ENCODE results near the gene ZNF496. TPM values are rescaled to one million over a fixed set of nuclear protein-coding genes. Genes with fewer than 3 reads are reported as not detected.
"Not testable (repeated sequence)": the region's sequence is repeated elsewhere in the genome, so short reads cannot be mapped to it uniquely, and the experiment has no call there.

ZNF496 gene
- total RNA-seq, result 27.0 TPM
- 6.3 TPM for polyA plus RNA-seq (ENCODE audit: insufficient read depth, low read depth, low replicate concordance)
- long read RNA-seq, donor 1, full-length matches to known transcripts, result 3 of 28 reads
- long read RNA-seq, donor 1, partial matches to known transcripts, result 25 of 28 reads
- long read RNA-seq, donor 1, other reads (novel, unspliced or antisense), result 0 of 28 reads
- long read RNA-seq, donor 2, full-length matches to known transcripts, result 7 of 7 reads
- long read RNA-seq, donor 2, partial matches to known transcripts, result 0 of 7 reads
- long read RNA-seq, donor 2, other reads (novel, unspliced or antisense), result 0 of 7 reads
- long read RNA-seq, donor 3, partial matches to known transcripts, result 0 of 1 reads
- long read RNA-seq, donor 3, other reads (novel, unspliced or antisense), result 0 of 1 reads
- long read RNA-seq, donor 4, full-length matches to known transcripts, result 1 of 1 reads
- long read RNA-seq, donor 4, partial matches to known transcripts, result 0 of 1 reads
- long read RNA-seq, donor 4, other reads (novel, unspliced or antisense), result 0 of 1 reads
- long read RNA-seq, donor 5, result 0 reads
- long read RNA-seq, donor 6, partial matches to known transcripts, result 0 of 1 reads
- long read RNA-seq, donor 6, other reads (novel, unspliced or antisense), result 0 of 1 reads
- long read RNA-seq, donor 7, full-length matches to known transcripts, result 1 of 5 reads
- long read RNA-seq, donor 7, partial matches to known transcripts, result 0 of 5 reads
- long read RNA-seq, donor 7, other reads (novel, unspliced or antisense), result 4 of 5 reads
- long read RNA-seq, donor 8, full-length matches to known transcripts, result 1 of 1 reads
- long read RNA-seq, donor 8, partial matches to known transcripts, result 0 of 1 reads
- long read RNA-seq, donor 8, other reads (novel, unspliced or antisense), result 0 of 1 reads
- long read RNA-seq, donor 9, full-length matches to known transcripts, result 3 of 3 reads
- long read RNA-seq, donor 9, partial matches to known transcripts, result 0 of 3 reads
- long read RNA-seq, donor 9, other reads (novel, unspliced or antisense), result 0 of 3 reads
- long read RNA-seq, donor 10, full-length matches to known transcripts, result 3 of 19 reads
- long read RNA-seq, donor 10, partial matches to known transcripts, result 16 of 19 reads
- long read RNA-seq, donor 10, other reads (novel, unspliced or antisense), result 0 of 19 reads

- intact Hi-C loops (cut with DNase I), result no loop called here
- H3K9ac ChIP-seq (ENCODE audit: low read length in 3 of 3), result peak within 1 kb of the TSS; percentile 40 to 73 (median 56)
- H3K27me3 ChIP-seq (ENCODE audit: control insufficient read depth, insufficient read depth, low read length), result no peaks in the 10 kb centered on the region
- no peak for TF ChIP-seq CTCF (IDR thresholded peaks at IDR 0.05; ENCODE audit: borderline replicate concordance, extremely low read depth, insufficient read depth)
- H3K36me3 ChIP-seq (ENCODE audit: control insufficient read depth in 2 of 3, insufficient read depth in 3 of 3, low read length in 3 of 3), result peaks cover 0 to 16% (median 12%) of the 10 kb centered on the region in 3 donors
- H3K4me3 ChIP-seq (ENCODE audit: low read length in 3 of 3), result peak within 1 kb of the TSS; percentile 55 to 69 (median 65)
- H3K4me1 ChIP-seq (ENCODE audit: control insufficient read depth in 2 of 3, insufficient read depth in 2 of 3, low read depth in 1 of 3, low read length in 3 of 3), result peaks cover 0 to 9% (median 9%) of the 10 kb centered on the region in 3 donors
- H3K9me3 ChIP-seq (ENCODE audit: control insufficient read depth in 2 of 3, insufficient read depth in 1 of 3, low read length in 3 of 3), result no peaks in the 10 kb centered on the region
- peak; percentile 93 to 96 (median 94) for DNase-seq
- FAIRE-seq, result no peak
- peak within 1 kb of the TSS; percentile 83 to 85 for H3K27ac ChIP-seq (ENCODE audit: low read depth in 2 of 2, low read length in 2 of 2)
Observed at GRCh38 chr1:247331525-247332214, at the start of gene ZNF496. Gene ZNF496, minus strand, starts transcription at chr1:247331867. Its CDS starts 2,289 bp downstream, at chr1:247329578.

GRCh38 chr1:247378334-247379073 is 46.8 kb upstream of the ZNF496 start:
- FAIRE-seq, result no peak
- H3K4me3 ChIP-seq (ENCODE audit: low read length in 3 of 3), result no peak overlapping the region

GRCh38 chr1:247377656-247378055 is 46.0 kb upstream of the ZNF496 start:
- H3K9ac ChIP-seq (ENCODE audit: low read length in 3 of 3); H3K27ac ChIP-seq (ENCODE audit: low read depth in 2 of 2, low read length in 2 of 2); H3K4me3 ChIP-seq (ENCODE audit: low read length in 3 of 3); FAIRE-seq; intact Hi-C loops (cut with DNase I); H3K36me3 ChIP-seq (ENCODE audit: control insufficient read depth in 2 of 3, insufficient read depth in 3 of 3, low read length in 3 of 3); DNase-seq; H3K9me3 ChIP-seq (ENCODE audit: control insufficient read depth in 2 of 3, insufficient read depth in 1 of 3, low read length in 3 of 3); H3K4me1 ChIP-seq (ENCODE audit: control insufficient read depth in 2 of 3, insufficient read depth in 2 of 3, low read depth in 1 of 3, low read length in 3 of 3); H3K27me3 ChIP-seq (ENCODE audit: control insufficient read depth, insufficient read depth, low read length): not testable (repeated sequence)

More at GRCh38 chr1:247378334-247379073, 46.8 kb upstream of the ZNF496 start:
- no peak for TF ChIP-seq CTCF (IDR thresholded peaks at IDR 0.05; ENCODE audit: borderline replicate concordance, extremely low read depth, insufficient read depth)
- no peak for DNase-seq
- Histone ChIP-seq H3K9me3 (ENCODE audit: control insufficient read depth in 2 of 3, insufficient read depth in 1 of 3, low read length in 3 of 3) (peaks cover 0 to 3% (median 0%) of the 10 kb centered on the region in 3 donors), H3K4me1 (ENCODE audit: control insufficient read depth in 2 of 3, insufficient read depth in 2 of 3, low read depth in 1 of 3, low read length in 3 of 3) (no peaks in the 10 kb centered on the region), H3K9ac (ENCODE audit: low read length in 3 of 3) (no peak overlapping the region), H3K36me3 (ENCODE audit: control insufficient read depth in 2 of 3, insufficient read depth in 3 of 3, low read length in 3 of 3) (no peaks in the 10 kb centered on the region), H3K27ac (ENCODE audit: low read depth in 2 of 2, low read length in 2 of 2) (no peak overlapping the region), H3K27me3 (ENCODE audit: control insufficient read depth, insufficient read depth, low read length) (no peaks in the 10 kb centered on the region)
- intact Hi-C loops (cut with DNase I), result no loop called here
